HepG2 (cell line): ENCODE measurements around the gene CTNNA3. TPM values are rescaled to one million over a fixed set of nuclear protein-coding genes. Genes with fewer than 3 reads are reported as not detected.
A peak's percentile ranks its signal among the peaks of the same experiment; 100 is the strongest.

ENCODE experiments used
- ATAC-seq: fragments of 200-7000 bp; cut with Tn5 transposase; 3 replicates; pipeline ENCODE4 v1.9.1; 2020; ENCODE audit warnings: mild to moderate bottlenecking, moderate library complexity
- BruUV-seq: library from RNA; stranded (reverse); fragments of 400-500 nt; replicated peaks from 2 replicates; lab custom pipeline; 2021; lab: Mats Ljungman, UMichigan
- CTCF ChIA-PET: fragments of 300-600 bp; formaldehyde crosslinking; extraction: SDS; loops from one replicate; lab custom pipeline; 2021; ENCODE audit warnings: low total read pairs, inconsistent platforms, low intra/inter-chr PET ratio; lab: Yijun Ruan, JAX
- POLR2A ChIA-PET: fragments of 350-600 bp; sonication (Branson Sonifier 250); formaldehyde crosslinking; loops from one replicate; lab custom pipeline; 2020; ENCODE audit warnings: antibody characterized with exemption, inconsistent platforms; lab: Yijun Ruan, JAX
- DNase-seq: peaks from one replicate; pipeline ENCODE4 v3.0.0-alpha.2; 2015; ENCODE audit warnings: low spot score
- FAIRE-seq: peaks from 3 replicates; lab custom pipeline; 2011; peaks lifted over from hg19 to GRCh38; lab: Jason Lieb, UNC
- H2AFZ ChIP-seq: one replicate; pipeline ENCODE4 v1.6.1; 2011; ENCODE audit warnings: low read length, inconsistent platforms
- H3K27ac ChIP-seq: fragments of 300-600 bp; 3 replicates; pipeline ENCODE4 v1.8.0; 2011; ENCODE audit warnings: mixed run types, mild to moderate bottlenecking, mixed read lengths, low read length, inconsistent platforms; ENCODE audit not compliant: insufficient read depth; ENCODE audit errors: extremely low read length
- H3K27me3 ChIP-seq, 2 experiments: fragments of 200-600 bp in 1 of 2; 2 replicates in 1 of 2; 3 replicates in 1 of 2; pipeline versions ENCODE4 v1.6.0 to v1.8.0; 2011; ENCODE audit warnings: low read length in 2 of 2, mild to moderate bottlenecking in 2 of 2, moderate library complexity in 2 of 2, inconsistent platforms in 1 of 2; ENCODE audit not compliant: insufficient read depth in 2 of 2, control insufficient read depth in 1 of 2
- H3K36me3 ChIP-seq, 2 experiments: fragments of 200-600 bp in 1 of 2; replicated peaks in 1 of 2; 2 replicates in 1 of 2; 3 replicates in 1 of 2; pipeline versions ENCODE4 v1.5.1 to v1.8.0; 2011; ENCODE audit warnings: low read length in 2 of 2, inconsistent platforms in 1 of 2; ENCODE audit not compliant: insufficient read depth in 2 of 2, control insufficient read depth in 1 of 2
- H3K4me1 ChIP-seq: 2 replicates; pipeline ENCODE4 v1.5.1; 2012; ENCODE audit warnings: low read length, inconsistent platforms; ENCODE audit not compliant: insufficient read depth
- H3K4me2 ChIP-seq: 2 replicates; pipeline ENCODE4 v1.6.0; 2011; ENCODE audit warnings: low read depth, low read length, inconsistent platforms
- H3K4me3 ChIP-seq, 3 experiments: fragments of 200-600 bp in 1 of 3; sonication (generic), shearing (Covaris generic) in 1 of 3; replicated peaks in 1 of 3; 2 replicates each; pipeline ENCODE4 v1.5.1; 2011 to 2016; ENCODE audit warnings: low read length in 3 of 3, inconsistent platforms in 2 of 3, low read depth in 2 of 3, mild to moderate bottlenecking in 2 of 3, control low read depth in 1 of 3, mixed read lengths in 1 of 3; ENCODE audit not compliant: insufficient read depth in 1 of 3
- H3K79me2 ChIP-seq: one replicate; pipeline ENCODE4 v1.6.1; 2011; ENCODE audit warnings: low read length, inconsistent platforms; ENCODE audit not compliant: insufficient read depth
- H3K9ac ChIP-seq: 2 replicates; pipeline ENCODE4 v1.6.0; 2011; ENCODE audit warnings: mild to moderate bottlenecking, low read depth, low read length, inconsistent platforms; ENCODE audit not compliant: insufficient read depth
- H3K9me3 ChIP-seq: 2 replicates; pipeline ENCODE4 v1.5.1; 2012; ENCODE audit warnings: mild to moderate bottlenecking, low read length
- H4K20me1 ChIP-seq: 2 replicates; pipeline ENCODE4 v1.6.0; 2011; ENCODE audit warnings: inconsistent platforms, mild to moderate bottlenecking, low read length, moderate library complexity; ENCODE audit not compliant: insufficient read depth
- ATAD3A ChIP-seq: sonication (generic); formaldehyde crosslinking; IDR thresholded peaks from 2 replicates; pipeline ENCODE4 v1.4.0; 2020; ENCODE audit warnings: missing genetic modification reagents
- ELF1 ChIP-seq: sonication (generic); formaldehyde crosslinking; IDR thresholded peaks from 2 replicates; pipeline ENCODE4 v1.4.0; 2020; ENCODE audit warnings: missing genetic modification reagents
- MIER3 ChIP-seq: IDR thresholded peaks from 2 replicates; pipeline ENCODE4 v1.6.1; 2016; ENCODE audit warnings: missing compliant biosample characterization, borderline replicate concordance
- MIXL1 ChIP-seq: IDR thresholded peaks from 2 replicates; pipeline ENCODE4 v1.6.1; 2016
- RBAK ChIP-seq: sonication (generic); formaldehyde crosslinking; IDR thresholded peaks from 2 replicates; pipeline ENCODE4 v1.5.1; 2020; ENCODE audit warnings: mild to moderate bottlenecking, missing genetic modification reagents
- STAG1 ChIP-seq: sonication (generic); formaldehyde crosslinking; IDR thresholded peaks from 2 replicates; pipeline ENCODE4 v1.4.0; 2020; ENCODE audit warnings: missing genetic modification reagents
- ZFP36L1 ChIP-seq: sonication (generic); formaldehyde crosslinking; IDR thresholded peaks from 2 replicates; pipeline ENCODE4 v1.8.0; 2022; ENCODE audit warnings: mild to moderate bottlenecking, missing genetic modification reagents, moderate library complexity
- WGBS: methylation state at CpG from one replicate; pipeline ENCODE4 v1.1.6; 2017; ENCODE audit warnings: low lambda C conversion rate; 5-methylcytosine and 5-hydroxymethylcytosine counted together
- in situ Hi-C: cut with HindIII; loops from 2 replicates; pipeline ENCODE4 v1.10.0; 2017; ENCODE audit warnings: low pct_unique_long_range_greater_than_20kb; ENCODE audit not compliant: extremely low pct_ligation_motif_present
- intact Hi-C: fragments of 100-400 bp; cut with micrococcal nuclease; formaldehyde crosslinking; loops from one replicate; pipeline ENCODE4 v1.10.0; 2022; ENCODE audit not compliant: unreplicated experiment
- polyA plus RNA-seq, 8 experiments: library from polyadenylated mRNA; depleted of rRNA in 3 of 8; stranded (reverse) in 7 of 8; unstranded in 1 of 8; fragments of >200 nt; fragmentation: Illumina TruSeq in 4 of 8; extraction: Trizol in 4 of 8; gene quantifications; 2 replicates each; pipeline versions ENCODE4 v1.2.1 to v1.2.3, GENCODE V29; 2011 to 2016; ENCODE audit warnings: low read depth in 4 of 8, missing spikeins in 1 of 8, mixed read lengths in 1 of 8; ENCODE audit not compliant: insufficient read depth in 1 of 8
- total RNA-seq, 5 experiments: library from RNA; depleted of rRNA; stranded (reverse); fragments of >200 nt; fragmentation: Illumina TruSeq; extraction: Trizol; gene quantifications; 2 replicates each; pipeline ENCODE4 v1.2.3, GENCODE V29; 2016; ENCODE audit warnings: low read depth in 1 of 5
- TF ChIP-seq, protein P1 (sequence below): sonication (generic); formaldehyde crosslinking; IDR thresholded peaks from 2 replicates; pipeline ENCODE4 v1.8.1; 2023; ENCODE audit warnings: mild to moderate bottlenecking, inconsistent platforms, moderate library complexity, missing genetic modification reagents, borderline replicate concordance
- TF ChIP-seq, protein P2 (sequence below): sonication (generic); formaldehyde crosslinking; IDR thresholded peaks from 2 replicates; pipeline ENCODE4 v1.5.0; 2020; ENCODE audit warnings: mild to moderate bottlenecking, missing genetic modification reagents
- TF ChIP-seq, protein P3 (sequence below): conservative IDR thresholded peaks from 2 replicates; pipeline ENCODE4 v1.6.1; 2018; ENCODE audit warnings: missing genetic modification reagents
- TF ChIP-seq, protein P4 (sequence below): sonication (generic); formaldehyde crosslinking; IDR thresholded peaks from 2 replicates; pipeline ENCODE4 v1.5.0; 2020; ENCODE audit warnings: mild to moderate bottlenecking, missing genetic modification reagents, moderate library complexity

The CTNNA3 gene
- total and polyA plus RNA-seq, 2 of the 13 experiments (the other 11 are each of a cell fraction or from before 2014, with no cell fraction given): not detected

DNA sequence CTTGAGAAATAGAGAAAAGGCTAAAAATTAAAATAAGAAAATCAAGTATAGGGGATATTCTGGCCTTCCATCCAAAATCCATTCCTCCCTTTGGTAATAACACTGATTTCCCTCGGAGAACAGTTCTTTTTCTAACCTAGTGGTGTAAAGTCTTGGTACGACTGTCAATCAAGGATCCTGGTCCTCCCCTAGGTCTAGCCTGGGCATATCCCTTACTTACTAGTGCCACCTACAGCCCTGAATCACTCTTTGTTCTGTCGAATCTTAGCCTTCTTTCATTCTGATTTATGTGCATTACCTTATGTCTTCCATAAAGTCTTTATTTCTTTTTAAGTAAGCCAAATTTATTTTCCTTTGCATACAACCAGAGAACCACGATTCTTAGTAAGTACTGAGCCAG, 1068.8 kb downstream of the CTNNA3 start:
- Histone ChIP-seq H3K4me3 (no peak overlapping the region), H2AFZ (no peak overlapping the region), H3K36me3 (no peaks in the 10 kb centered on the region), H3K27ac (no peak overlapping the region), H4K20me1 (no peaks in the 10 kb centered on the region), H3K4me1 (no peaks in the 10 kb centered on the region), H3K79me2 (no peaks in the 10 kb centered on the region), H3K27me3 (no peaks in the 10 kb centered on the region), H3K9me3 (no peaks in the 10 kb centered on the region), H3K9ac (no peak overlapping the region), H3K4me2 (no peak overlapping the region)
- 0% methylated on average over 4 of the region's 4 CpGs for WGBS
- peak; percentile 92 for ATAC-seq
- no TSS peak for BruUV-seq
- DNase-seq: peak; percentile 34
- peak; percentile 60 for FAIRE-seq
- intact Hi-C loops (loop anchor here (1.0 to 10.0 kb wide), 3 partner anchors 305 to 412 kb away; no protein-coding TSS in a partner anchor), in situ Hi-C loops (no loop called here)
- TF ChIP-seq MIXL1 (CRISPR knock-in tag): no peak
- TF ChIP-seq ELF1 (CRISPR knock-in tag): no peak
- TF ChIP-seq, protein P1, sequence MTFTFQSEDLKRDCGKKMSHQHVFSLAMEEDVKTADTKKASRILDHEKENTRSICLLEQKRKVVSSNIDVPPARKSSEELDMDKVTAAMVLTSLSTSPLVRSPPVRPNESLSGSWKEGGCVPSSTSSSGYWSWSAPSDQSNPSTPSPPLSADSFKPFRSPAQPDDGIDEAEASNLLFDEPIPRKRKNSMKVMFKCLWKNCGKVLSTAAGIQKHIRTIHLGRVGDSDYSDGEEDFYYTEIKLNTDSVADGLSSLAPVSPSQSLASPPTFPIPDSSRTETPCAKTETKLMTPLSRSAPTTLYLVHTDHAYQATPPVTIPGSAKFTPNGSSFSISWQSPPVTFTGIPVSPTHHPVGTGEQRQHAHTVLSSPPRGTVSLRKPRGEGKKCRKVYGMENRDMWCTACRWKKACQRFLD (CRISPR knock-in tag): no peak
- TF ChIP-seq, protein P2, sequence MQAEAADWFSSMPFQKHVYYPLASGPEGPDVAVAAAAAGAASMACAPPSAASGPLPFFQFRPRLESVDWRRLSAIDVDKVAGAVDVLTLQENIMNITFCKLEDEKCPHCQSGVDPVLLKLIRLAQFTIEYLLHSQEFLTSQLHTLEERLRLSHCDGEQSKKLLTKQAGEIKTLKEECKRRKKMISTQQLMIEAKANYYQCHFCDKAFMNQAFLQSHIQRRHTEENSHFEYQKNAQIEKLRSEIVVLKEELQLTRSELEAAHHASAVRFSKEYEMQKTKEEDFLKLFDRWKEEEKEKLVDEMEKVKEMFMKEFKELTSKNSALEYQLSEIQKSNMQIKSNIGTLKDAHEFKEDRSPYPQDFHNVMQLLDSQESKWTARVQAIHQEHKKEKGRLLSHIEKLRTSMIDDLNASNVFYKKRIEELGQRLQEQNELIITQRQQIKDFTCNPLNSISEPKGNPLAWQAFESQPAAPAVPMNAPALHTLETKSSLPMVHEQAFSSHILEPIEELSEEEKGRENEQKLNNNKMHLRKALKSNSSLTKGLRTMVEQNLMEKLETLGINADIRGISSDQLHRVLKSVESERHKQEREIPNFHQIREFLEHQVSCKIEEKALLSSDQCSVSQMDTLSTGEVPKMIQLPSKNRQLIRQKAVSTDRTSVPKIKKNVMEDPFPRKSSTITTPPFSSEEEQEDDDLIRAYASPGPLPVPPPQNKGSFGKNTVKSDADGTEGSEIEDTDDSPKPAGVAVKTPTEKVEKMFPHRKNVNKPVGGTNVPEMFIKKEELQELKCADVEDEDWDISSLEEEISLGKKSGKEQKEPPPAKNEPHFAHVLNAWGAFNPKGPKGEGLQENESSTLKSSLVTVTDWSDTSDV: no peak
- no peak for TF ChIP-seq RBAK (CRISPR knock-in tag)
- no peak for TF ChIP-seq ZFP36L1 (CRISPR knock-in tag)
- no peak for TF ChIP-seq MIER3
- TF ChIP-seq, protein P3, sequence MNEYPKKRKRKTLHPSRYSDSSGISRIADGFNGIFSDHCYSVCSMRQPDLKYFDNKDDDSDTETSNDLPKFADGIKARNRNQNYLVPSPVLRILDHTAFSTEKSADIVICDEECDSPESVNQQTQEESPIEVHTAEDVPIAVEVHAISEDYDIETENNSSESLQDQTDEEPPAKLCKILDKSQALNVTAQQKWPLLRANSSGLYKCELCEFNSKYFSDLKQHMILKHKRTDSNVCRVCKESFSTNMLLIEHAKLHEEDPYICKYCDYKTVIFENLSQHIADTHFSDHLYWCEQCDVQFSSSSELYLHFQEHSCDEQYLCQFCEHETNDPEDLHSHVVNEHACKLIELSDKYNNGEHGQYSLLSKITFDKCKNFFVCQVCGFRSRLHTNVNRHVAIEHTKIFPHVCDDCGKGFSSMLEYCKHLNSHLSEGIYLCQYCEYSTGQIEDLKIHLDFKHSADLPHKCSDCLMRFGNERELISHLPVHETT: no peak
- peak; percentile 62 for TF ChIP-seq STAG1 (CRISPR knock-in tag)
- TF ChIP-seq, protein P4, sequence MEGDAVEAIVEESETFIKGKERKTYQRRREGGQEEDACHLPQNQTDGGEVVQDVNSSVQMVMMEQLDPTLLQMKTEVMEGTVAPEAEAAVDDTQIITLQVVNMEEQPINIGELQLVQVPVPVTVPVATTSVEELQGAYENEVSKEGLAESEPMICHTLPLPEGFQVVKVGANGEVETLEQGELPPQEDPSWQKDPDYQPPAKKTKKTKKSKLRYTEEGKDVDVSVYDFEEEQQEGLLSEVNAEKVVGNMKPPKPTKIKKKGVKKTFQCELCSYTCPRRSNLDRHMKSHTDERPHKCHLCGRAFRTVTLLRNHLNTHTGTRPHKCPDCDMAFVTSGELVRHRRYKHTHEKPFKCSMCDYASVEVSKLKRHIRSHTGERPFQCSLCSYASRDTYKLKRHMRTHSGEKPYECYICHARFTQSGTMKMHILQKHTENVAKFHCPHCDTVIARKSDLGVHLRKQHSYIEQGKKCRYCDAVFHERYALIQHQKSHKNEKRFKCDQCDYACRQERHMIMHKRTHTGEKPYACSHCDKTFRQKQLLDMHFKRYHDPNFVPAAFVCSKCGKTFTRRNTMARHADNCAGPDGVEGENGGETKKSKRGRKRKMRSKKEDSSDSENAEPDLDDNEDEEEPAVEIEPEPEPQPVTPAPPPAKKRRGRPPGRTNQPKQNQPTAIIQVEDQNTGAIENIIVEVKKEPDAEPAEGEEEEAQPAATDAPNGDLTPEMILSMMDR (CRISPR knock-in tag): peak; percentile 58
- no peak for TF ChIP-seq ATAD3A (CRISPR knock-in tag)
- POLR2A ChIA-PET: no interaction called here
- CTCF ChIA-PET: no interaction called here
